Measurements from ENCODE around the gene C2orf72. TPM values are rescaled to one million over a fixed set of nuclear protein-coding genes. Genes with fewer than 3 reads are reported as not detected.

The C2orf72 gene
- total RNA-seq, 1 experiment from 2014 or later: not detected

DNA sequence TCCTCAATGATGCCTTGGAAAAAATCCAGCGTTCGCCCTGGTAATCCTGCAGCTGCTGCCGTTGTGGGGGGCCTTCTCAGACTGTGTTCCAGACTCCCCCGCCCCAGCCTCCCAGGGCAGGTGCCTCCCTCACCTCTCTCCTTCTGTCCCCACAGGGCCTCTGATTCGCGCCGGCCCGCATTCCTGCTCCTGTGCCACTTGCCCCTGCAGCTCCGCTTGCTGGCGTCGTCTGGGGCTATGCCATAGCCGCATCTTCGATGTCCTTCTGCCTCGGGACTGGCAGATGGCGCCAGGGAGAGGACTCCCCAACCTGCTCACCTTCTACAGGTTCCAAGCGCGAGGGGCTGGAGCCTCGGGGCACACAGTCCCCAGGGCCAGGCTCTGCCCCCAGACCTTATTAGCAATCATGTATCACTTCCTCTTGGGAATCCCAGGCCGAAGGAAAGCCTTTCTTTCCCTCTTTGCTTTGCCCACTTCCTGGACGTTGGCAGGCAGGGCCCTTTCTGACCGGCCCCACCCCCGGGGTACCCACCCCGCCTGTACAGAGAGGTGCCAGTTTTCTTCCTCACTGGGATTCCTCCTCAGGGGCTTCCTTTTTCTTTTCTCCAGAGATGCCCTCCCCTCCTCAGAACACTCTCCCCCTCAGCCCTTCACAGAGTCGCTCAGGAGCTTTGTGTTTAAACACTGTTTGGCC is 37.0 kb upstream of the C2orf72 start:
- Histone ChIP-seq H3K79me2 (ENCODE audit: low read depth) (no peaks in the 10 kb centered on the region), H4K20me1 (ENCODE audit: insufficient read depth) (no peaks in the 10 kb centered on the region), H3F3A (ENCODE audit: insufficient read depth, low read depth) (no peaks in the 10 kb centered on the region), H3K4me2 (no peak overlapping the region), H3K36me3 (ENCODE audit: low read depth) (no peaks in the 10 kb centered on the region), H3K27ac (no peak overlapping the region), H2AFZ (no peak overlapping the region), H3K9me2 (ENCODE audit: insufficient read depth) (no peaks in the 10 kb centered on the region), H3K4me1 (replicated peaks; ENCODE audit: insufficient read depth) (no peaks in the 10 kb centered on the region), H3K9me3 (ENCODE audit: insufficient read depth, low read depth) (no peaks in the 10 kb centered on the region), H3K27me3 (ENCODE audit: insufficient read depth, low read depth) (peaks cover 63% of the 10 kb centered on the region), H3K4me3 (no peak overlapping the region)
- POLR2A ChIA-PET (ENCODE audit: unreplicated experiment): interaction anchor here (0.6 kb wide), 2 partner anchors 13 to 58 kb away, joined by 4 to 5 read pairs; no protein-coding TSS in a partner anchor
- no peak for TF ChIP-seq EZH2 (IDR thresholded peaks at IDR 0.05; ENCODE audit: low read depth)
- TF ChIP-seq, protein P1, sequence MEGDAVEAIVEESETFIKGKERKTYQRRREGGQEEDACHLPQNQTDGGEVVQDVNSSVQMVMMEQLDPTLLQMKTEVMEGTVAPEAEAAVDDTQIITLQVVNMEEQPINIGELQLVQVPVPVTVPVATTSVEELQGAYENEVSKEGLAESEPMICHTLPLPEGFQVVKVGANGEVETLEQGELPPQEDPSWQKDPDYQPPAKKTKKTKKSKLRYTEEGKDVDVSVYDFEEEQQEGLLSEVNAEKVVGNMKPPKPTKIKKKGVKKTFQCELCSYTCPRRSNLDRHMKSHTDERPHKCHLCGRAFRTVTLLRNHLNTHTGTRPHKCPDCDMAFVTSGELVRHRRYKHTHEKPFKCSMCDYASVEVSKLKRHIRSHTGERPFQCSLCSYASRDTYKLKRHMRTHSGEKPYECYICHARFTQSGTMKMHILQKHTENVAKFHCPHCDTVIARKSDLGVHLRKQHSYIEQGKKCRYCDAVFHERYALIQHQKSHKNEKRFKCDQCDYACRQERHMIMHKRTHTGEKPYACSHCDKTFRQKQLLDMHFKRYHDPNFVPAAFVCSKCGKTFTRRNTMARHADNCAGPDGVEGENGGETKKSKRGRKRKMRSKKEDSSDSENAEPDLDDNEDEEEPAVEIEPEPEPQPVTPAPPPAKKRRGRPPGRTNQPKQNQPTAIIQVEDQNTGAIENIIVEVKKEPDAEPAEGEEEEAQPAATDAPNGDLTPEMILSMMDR (conservative IDR thresholded peaks at IDR 0.05): no peak
- DNase-seq: no peak
- CTCF ChIA-PET: interaction anchor here (0.5 kb wide), 1 partner anchor 53 kb away, joined by 3 read pairs; no protein-coding TSS in a partner anchor
- intact Hi-C loops (cut with micrococcal nuclease; ENCODE audit: unreplicated experiment): no loop called here
- BruUV-seq (replicated peaks): no TSS peak

DNA sequence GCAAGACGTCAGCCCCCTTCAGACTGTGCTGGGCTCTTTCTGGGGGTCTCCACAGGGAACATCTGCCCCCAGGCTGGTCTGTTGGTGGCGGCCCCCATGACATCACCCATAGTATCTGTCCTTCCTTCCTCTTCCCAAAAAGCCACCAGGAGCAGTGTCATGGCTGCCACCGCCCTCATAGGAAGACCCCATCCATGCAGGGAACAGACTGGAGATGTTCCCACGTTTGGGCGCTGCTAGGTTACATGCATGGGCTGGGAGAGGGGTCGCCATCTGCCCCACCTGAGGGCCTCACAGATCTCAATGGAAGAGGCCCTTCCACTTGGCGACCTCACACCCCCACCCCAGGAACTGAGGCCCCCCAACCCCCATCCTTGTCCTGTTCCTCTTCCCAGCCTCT is 36.3 kb upstream of the C2orf72 start:
- H3F3A ChIP-seq (ENCODE audit: insufficient read depth, low read depth): no peaks in the 10 kb centered on the region
- no peaks in the 10 kb centered on the region for H3K9me3 ChIP-seq (ENCODE audit: insufficient read depth, low read depth)
- H3K4me1 ChIP-seq (replicated peaks; ENCODE audit: insufficient read depth): no peaks in the 10 kb centered on the region
- no TSS peak for BruUV-seq (replicated peaks)
- no peak overlapping the region for H3K4me2 ChIP-seq
- no peak for DNase-seq
- no peak overlapping the region for H2AFZ ChIP-seq
- intact Hi-C loops (cut with micrococcal nuclease; ENCODE audit: unreplicated experiment): no loop called here
- no peaks in the 10 kb centered on the region for H3K79me2 ChIP-seq (ENCODE audit: low read depth)
- no peak for TF ChIP-seq EZH2 (IDR thresholded peaks at IDR 0.05; ENCODE audit: low read depth)
- TF ChIP-seq, protein P1 (conservative IDR thresholded peaks at IDR 0.05): no peak
- ChIA-PET POLR2A (ENCODE audit: unreplicated experiment) (no interaction called here), CTCF (interaction anchor here (0.5 kb wide), 1 partner anchor 52 kb away, joined by 3 read pairs; no protein-coding TSS in a partner anchor)
- H3K4me3 ChIP-seq: no peak overlapping the region
- H3K9me2 ChIP-seq (ENCODE audit: insufficient read depth): no peaks in the 10 kb centered on the region
- no peaks in the 10 kb centered on the region for H3K36me3 ChIP-seq (ENCODE audit: low read depth)
- H3K27ac ChIP-seq: no peak overlapping the region
- H3K27me3 ChIP-seq (ENCODE audit: insufficient read depth, low read depth): peaks cover 56% of the 10 kb centered on the region
- H4K20me1 ChIP-seq (ENCODE audit: insufficient read depth): no peaks in the 10 kb centered on the region

DNA sequence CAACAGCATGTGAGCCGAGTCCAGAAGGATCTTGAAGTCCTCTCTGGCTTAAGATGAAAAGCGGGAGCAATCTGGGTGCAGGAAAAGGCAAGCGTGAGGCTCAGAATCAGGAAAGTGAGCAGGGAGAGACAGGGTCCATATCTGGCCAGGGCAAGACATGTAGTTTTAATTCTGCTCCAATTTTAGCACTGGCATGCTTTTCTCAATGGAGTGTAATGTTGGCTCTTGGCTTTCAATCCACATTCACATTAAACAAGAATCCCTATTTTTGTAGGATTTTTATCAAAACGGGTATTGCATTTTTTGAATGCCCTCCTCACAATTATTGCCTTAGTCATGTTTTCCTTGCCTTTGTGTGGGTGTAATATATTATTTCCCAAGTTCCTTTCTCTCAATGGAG is 35.4 kb upstream of the C2orf72 start:
- no peak for DNase-seq
- Histone ChIP-seq H3K79me2 (ENCODE audit: low read depth) (no peaks in the 10 kb centered on the region), H4K20me1 (ENCODE audit: insufficient read depth) (no peaks in the 10 kb centered on the region), H3K4me1 (replicated peaks; ENCODE audit: insufficient read depth) (no peaks in the 10 kb centered on the region), H3K9me3 (ENCODE audit: insufficient read depth, low read depth) (no peaks in the 10 kb centered on the region), H3K9me2 (ENCODE audit: insufficient read depth) (no peaks in the 10 kb centered on the region), H3K4me2 (no peak overlapping the region), H3K4me3 (no peak overlapping the region), H3K27me3 (ENCODE audit: insufficient read depth, low read depth) (peaks cover 49% of the 10 kb centered on the region), H3K27ac (no peak overlapping the region), H3K36me3 (ENCODE audit: low read depth) (no peaks in the 10 kb centered on the region), H3F3A (ENCODE audit: insufficient read depth, low read depth) (no peaks in the 10 kb centered on the region), H2AFZ (no peak overlapping the region)
- TF ChIP-seq, protein P1 (conservative IDR thresholded peaks at IDR 0.05): no peak
- no peak for TF ChIP-seq EZH2 (IDR thresholded peaks at IDR 0.05; ENCODE audit: low read depth)
- no TSS peak for BruUV-seq (replicated peaks)
- POLR2A ChIA-PET (ENCODE audit: unreplicated experiment): no interaction called here
- intact Hi-C loops (cut with micrococcal nuclease; ENCODE audit: unreplicated experiment): no loop called here
- CTCF ChIA-PET: no interaction called here

Measured in PC-9 (cell line).